Activated T-cell treated with anti-CD3 and anti-CD28 coated beads for 48 hours (primary cell): ENCODE data around the gene PFN1.

Experiments
- DNase-seq: peaks from one replicate; pipeline ENCODE4 v3.0.0-alpha.2; 2020; ENCODE audit warnings: low read depth

PFN1 gene

GRCh38 chr17:4896332-4897197, 51.8 kb downstream of the PFN1 start:
- no peak for DNase-seq

GRCh38 chr17:4895657-4896331, 52.5 kb downstream of the PFN1 start:
- no peak for DNase-seq
